HEK293 (cell line): ENCODE measurements around the gene CSNK1E.
A peak's percentile ranks its signal among the peaks of the same experiment; 100 is the strongest.

ENCODE experiments used
- CTCF ChIA-PET: fragments of 350-600 bp; formaldehyde crosslinking; extraction: SDS; loops from one replicate; lab custom pipeline; 2021; ENCODE audit warnings: antibody characterized with exemption; lab: Yijun Ruan, JAX
- POLR2A ChIA-PET: fragments of 300-600 bp; formaldehyde crosslinking; extraction: SDS; loops from one replicate; lab custom pipeline; 2020; ENCODE audit warnings: antibody characterized with exemption, inconsistent platforms; lab: Yijun Ruan, JAX
- H3K27ac ChIP-seq: fragments of 200-500 bp; sonication (Bioruptor generic); 2 replicates; pipeline ENCODE4 v1.5.1; 2014; ENCODE audit warnings: low read depth, low read length, control low read depth, inconsistent platforms; ENCODE audit errors: extremely low read depth
- H3K36me3 ChIP-seq, 2 experiments: fragments of 200-500 bp in 1 of 2; sonication (Bioruptor generic) in 1 of 2; 1 replicate in 1 of 2; 2 replicates in 1 of 2; pipeline ENCODE4 v1.5.1; 2014 to 2017; ENCODE audit warnings: inconsistent platforms in 2 of 2, low read length in 2 of 2; ENCODE audit not compliant: control insufficient read depth in 2 of 2, insufficient read depth in 1 of 2
- H3K4me1 ChIP-seq: fragments of 200-500 bp; sonication (Bioruptor generic); 2 replicates; pipeline ENCODE4 v1.5.1; 2014; ENCODE audit warnings: mild to moderate bottlenecking, low read length, inconsistent platforms; ENCODE audit not compliant: control insufficient read depth, insufficient read depth
- H3K4me3 ChIP-seq: 2 replicates; pipeline ENCODE4 v1.5.1; 2011; ENCODE audit warnings: low read depth, mild to moderate bottlenecking, control low read depth, low read length, moderate library complexity
- H3K9me3 ChIP-seq: fragments of 200-500 bp; sonication (Bioruptor generic); 2 replicates; pipeline ENCODE4 v1.5.1; 2014; ENCODE audit warnings: low read depth, low read length, inconsistent platforms; ENCODE audit not compliant: control insufficient read depth, insufficient read depth
- GLI2 ChIP-seq: fragments of 450-650 bp; formaldehyde crosslinking; IDR thresholded peaks from 2 replicates; pipeline ENCODE4; 2017; ENCODE audit warnings: missing biosample characterization, missing genetic modification characterization, low read depth, borderline replicate concordance
- GLIS1 ChIP-seq: fragments of 450-650 bp; formaldehyde crosslinking; IDR thresholded peaks from 2 replicates; pipeline ENCODE4 v1.5.1; 2016; ENCODE audit warnings: missing biosample characterization, missing genetic modification characterization
- GLIS2 ChIP-seq: fragments of 450-650 bp; formaldehyde crosslinking; IDR thresholded peaks from 2 replicates; pipeline ENCODE4 v1.5.1; 2016; ENCODE audit warnings: missing biosample characterization, missing genetic modification characterization
- PRDM2 ChIP-seq: fragments of 450-650 bp; formaldehyde crosslinking; IDR thresholded peaks from 2 replicates; pipeline ENCODE4 v1.5.1; 2016; ENCODE audit warnings: missing biosample characterization, missing genetic modification characterization, borderline replicate concordance
- SCRT2 ChIP-seq: fragments of 450-650 bp; formaldehyde crosslinking; IDR thresholded peaks from 2 replicates; pipeline ENCODE4 v1.5.1; 2016; ENCODE audit warnings: missing biosample characterization, missing genetic modification characterization
- SETDB1 ChIP-seq: IDR thresholded peaks from one replicate; pipeline ENCODE4 v1.6.1; 2017; ENCODE audit warnings: mild to moderate bottlenecking, low read length, moderate library complexity, mixed read lengths; ENCODE audit not compliant: insufficient read length
- TCF7L2 ChIP-seq: IDR thresholded peaks from 2 replicates; pipeline ENCODE4 v1.6.1; 2011; ENCODE audit warnings: low read depth, mild to moderate bottlenecking, inconsistent platforms, low read length, moderate library complexity, borderline replicate concordance
- ZBTB48 ChIP-seq: fragments of 450-650 bp; formaldehyde crosslinking; IDR thresholded peaks from 2 replicates; pipeline ENCODE4 v1.5.1; 2016; ENCODE audit warnings: missing biosample characterization, missing genetic modification characterization
- ZIC2 ChIP-seq: fragments of 450-650 bp; formaldehyde crosslinking; IDR thresholded peaks from 2 replicates; pipeline ENCODE4 v1.5.1; 2016; ENCODE audit warnings: missing biosample characterization, missing genetic modification characterization
- ZNF138 ChIP-seq: fragments of 450-650 bp; formaldehyde crosslinking; IDR thresholded peaks from 2 replicates; pipeline ENCODE4 v1.5.1; 2016; ENCODE audit warnings: missing biosample characterization, missing genetic modification characterization, borderline replicate concordance
- ZNF433 ChIP-seq: fragments of 450-650 bp; formaldehyde crosslinking; IDR thresholded peaks from 2 replicates; pipeline ENCODE4 v1.5.1; 2016; ENCODE audit warnings: missing biosample characterization, missing genetic modification characterization, low read depth
- ZNF530 ChIP-seq: fragments of 450-650 bp; formaldehyde crosslinking; IDR thresholded peaks from 2 replicates; pipeline ENCODE4 v1.5.1; 2016; ENCODE audit warnings: low read depth, missing biosample characterization, missing genetic modification characterization
- ZNF610 ChIP-seq: fragments of 450-650 bp; formaldehyde crosslinking; IDR thresholded peaks from 2 replicates; pipeline ENCODE4 v1.5.1; 2016; ENCODE audit warnings: missing biosample characterization, missing genetic modification characterization, borderline replicate concordance
- ZNF621 ChIP-seq: fragments of 450-650 bp; formaldehyde crosslinking; IDR thresholded peaks from 2 replicates; pipeline ENCODE4 v1.5.1; 2017; ENCODE audit warnings: missing biosample characterization, missing genetic modification characterization
- ZNF660 ChIP-seq: fragments of 450-650 bp; IDR thresholded peaks from 2 replicates; pipeline ENCODE4 v1.5.1; 2018; ENCODE audit warnings: missing biosample characterization, mild to moderate bottlenecking, missing genetic modification characterization
- TF ChIP-seq, protein P1 (sequence below): fragments of 450-650 bp; formaldehyde crosslinking; IDR thresholded peaks from 2 replicates; pipeline ENCODE4 v1.5.1; 2016; ENCODE audit warnings: missing biosample characterization, missing genetic modification characterization
- TF ChIP-seq, protein P2 (sequence below): fragments of 450-650 bp; formaldehyde crosslinking; IDR thresholded peaks from 2 replicates; pipeline ENCODE4 v1.5.1; 2016; ENCODE audit warnings: missing biosample characterization, missing genetic modification characterization
- TF ChIP-seq, protein P3 (sequence below): fragments of 450-650 bp; formaldehyde crosslinking; IDR thresholded peaks from 2 replicates; pipeline ENCODE4 v1.5.1; 2016; ENCODE audit warnings: missing biosample characterization, missing genetic modification characterization
- TF ChIP-seq, protein P4 (sequence below): fragments of 450-650 bp; formaldehyde crosslinking; IDR thresholded peaks from 2 replicates; pipeline ENCODE4 v1.5.1; 2016; ENCODE audit warnings: missing biosample characterization, missing genetic modification characterization, borderline replicate concordance
- TF ChIP-seq, protein P5 (sequence below): fragments of 450-650 bp; formaldehyde crosslinking; IDR thresholded peaks from 2 replicates; pipeline ENCODE4 v1.5.1; 2017; ENCODE audit warnings: missing biosample characterization, missing genetic modification characterization

The CSNK1E gene

GRCh38 chr22:38314051-38314932 lies 2.9 kb downstream of the CSNK1E start (continued):
- TF ChIP-seq PRDM2 (tag by site-specific recombination), result no peak
- TF ChIP-seq ZNF433 (tag by site-specific recombination), result no peak
- TF ChIP-seq, protein P1, sequence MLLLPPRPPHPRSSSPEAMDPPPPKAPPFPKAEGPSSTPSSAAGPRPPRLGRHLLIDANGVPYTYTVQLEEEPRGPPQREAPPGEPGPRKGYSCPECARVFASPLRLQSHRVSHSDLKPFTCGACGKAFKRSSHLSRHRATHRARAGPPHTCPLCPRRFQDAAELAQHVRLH (tag by site-specific recombination), result no peak
- no peak for TF ChIP-seq GLI2
- peak; percentile 14; the same call in 1 of the 2 replicates for TF ChIP-seq SCRT2 (tag by site-specific recombination)

GRCh38 chr22:38313384-38313955 lies 3.8 kb downstream of the CSNK1E start:
- no peaks in the 10 kb centered on the region for H3K9me3 ChIP-seq
- peak overlapping the region; percentile 100; the same call in 1 of the 2 replicates for H3K27ac ChIP-seq
- peaks cover 12 to 70% of the 10 kb centered on the region in 2 experiments; a peak in 2 of 3 replicates for H3K36me3 ChIP-seq
- ChIA-PET POLR2A (no interaction called here), CTCF (interaction anchor here (0.6 to 2.2 kb wide), 6 partner anchors 8 to 200 kb away, joined by 3 to 6 read pairs (median 4); no protein-coding TSS in a partner anchor)
- H3K4me1 ChIP-seq, result peaks cover 21% of the 10 kb centered on the region
- H3K4me3 ChIP-seq, result peak overlapping the region; percentile 82
- TF ChIP-seq, protein P2, sequence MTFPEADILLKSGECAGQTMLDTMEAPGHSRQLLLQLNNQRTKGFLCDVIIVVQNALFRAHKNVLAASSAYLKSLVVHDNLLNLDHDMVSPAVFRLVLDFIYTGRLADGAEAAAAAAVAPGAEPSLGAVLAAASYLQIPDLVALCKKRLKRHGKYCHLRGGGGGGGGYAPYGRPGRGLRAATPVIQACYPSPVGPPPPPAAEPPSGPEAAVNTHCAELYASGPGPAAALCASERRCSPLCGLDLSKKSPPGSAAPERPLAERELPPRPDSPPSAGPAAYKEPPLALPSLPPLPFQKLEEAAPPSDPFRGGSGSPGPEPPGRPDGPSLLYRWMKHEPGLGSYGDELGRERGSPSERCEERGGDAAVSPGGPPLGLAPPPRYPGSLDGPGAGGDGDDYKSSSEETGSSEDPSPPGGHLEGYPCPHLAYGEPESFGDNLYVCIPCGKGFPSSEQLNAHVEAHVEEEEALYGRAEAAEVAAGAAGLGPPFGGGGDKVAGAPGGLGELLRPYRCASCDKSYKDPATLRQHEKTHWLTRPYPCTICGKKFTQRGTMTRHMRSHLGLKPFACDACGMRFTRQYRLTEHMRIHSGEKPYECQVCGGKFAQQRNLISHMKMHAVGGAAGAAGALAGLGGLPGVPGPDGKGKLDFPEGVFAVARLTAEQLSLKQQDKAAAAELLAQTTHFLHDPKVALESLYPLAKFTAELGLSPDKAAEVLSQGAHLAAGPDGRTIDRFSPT (tag by site-specific recombination), result no peak
- TF ChIP-seq GLIS2 (tag by site-specific recombination), result peak; percentile 72
- 0 out of 2 replicates have a peak, but pooled peaks have one; percentile 33 for TF ChIP-seq ZNF660 (tag by site-specific recombination)
- TF ChIP-seq ZNF621, result no peak
- no peak for TF ChIP-seq ZNF610 (tag by site-specific recombination)
- TF ChIP-seq ZBTB48 (tag by site-specific recombination), result no peak
- peak; percentile 40; the same call in 1 of the 2 replicates for TF ChIP-seq GLIS1 (tag by site-specific recombination)
- TF ChIP-seq SETDB1, result no peak
- TF ChIP-seq, protein P3, sequence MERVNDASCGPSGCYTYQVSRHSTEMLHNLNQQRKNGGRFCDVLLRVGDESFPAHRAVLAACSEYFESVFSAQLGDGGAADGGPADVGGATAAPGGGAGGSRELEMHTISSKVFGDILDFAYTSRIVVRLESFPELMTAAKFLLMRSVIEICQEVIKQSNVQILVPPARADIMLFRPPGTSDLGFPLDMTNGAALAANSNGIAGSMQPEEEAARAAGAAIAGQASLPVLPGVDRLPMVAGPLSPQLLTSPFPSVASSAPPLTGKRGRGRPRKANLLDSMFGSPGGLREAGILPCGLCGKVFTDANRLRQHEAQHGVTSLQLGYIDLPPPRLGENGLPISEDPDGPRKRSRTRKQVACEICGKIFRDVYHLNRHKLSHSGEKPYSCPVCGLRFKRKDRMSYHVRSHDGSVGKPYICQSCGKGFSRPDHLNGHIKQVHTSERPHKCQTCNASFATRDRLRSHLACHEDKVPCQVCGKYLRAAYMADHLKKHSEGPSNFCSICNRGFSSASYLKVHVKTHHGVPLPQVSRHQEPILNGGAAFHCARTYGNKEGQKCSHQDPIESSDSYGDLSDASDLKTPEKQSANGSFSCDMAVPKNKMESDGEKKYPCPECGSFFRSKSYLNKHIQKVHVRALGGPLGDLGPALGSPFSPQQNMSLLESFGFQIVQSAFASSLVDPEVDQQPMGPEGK, result peak; percentile 57
- TF ChIP-seq, protein P4, sequence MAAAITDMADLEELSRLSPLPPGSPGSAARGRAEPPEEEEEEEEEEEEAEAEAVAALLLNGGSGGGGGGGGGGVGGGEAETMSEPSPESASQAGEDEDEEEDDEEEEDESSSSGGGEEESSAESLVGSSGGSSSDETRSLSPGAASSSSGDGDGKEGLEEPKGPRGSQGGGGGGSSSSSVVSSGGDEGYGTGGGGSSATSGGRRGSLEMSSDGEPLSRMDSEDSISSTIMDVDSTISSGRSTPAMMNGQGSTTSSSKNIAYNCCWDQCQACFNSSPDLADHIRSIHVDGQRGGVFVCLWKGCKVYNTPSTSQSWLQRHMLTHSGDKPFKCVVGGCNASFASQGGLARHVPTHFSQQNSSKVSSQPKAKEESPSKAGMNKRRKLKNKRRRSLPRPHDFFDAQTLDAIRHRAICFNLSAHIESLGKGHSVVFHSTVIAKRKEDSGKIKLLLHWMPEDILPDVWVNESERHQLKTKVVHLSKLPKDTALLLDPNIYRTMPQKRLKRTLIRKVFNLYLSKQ (tag by site-specific recombination), result no peak
- TF ChIP-seq ZIC2 (tag by site-specific recombination), result peak; percentile 79
- no peak for TF ChIP-seq ZNF138 (tag by site-specific recombination)
- no peak for TF ChIP-seq ZNF530
- no peak for TF ChIP-seq TCF7L2
- TF ChIP-seq, protein P5, sequence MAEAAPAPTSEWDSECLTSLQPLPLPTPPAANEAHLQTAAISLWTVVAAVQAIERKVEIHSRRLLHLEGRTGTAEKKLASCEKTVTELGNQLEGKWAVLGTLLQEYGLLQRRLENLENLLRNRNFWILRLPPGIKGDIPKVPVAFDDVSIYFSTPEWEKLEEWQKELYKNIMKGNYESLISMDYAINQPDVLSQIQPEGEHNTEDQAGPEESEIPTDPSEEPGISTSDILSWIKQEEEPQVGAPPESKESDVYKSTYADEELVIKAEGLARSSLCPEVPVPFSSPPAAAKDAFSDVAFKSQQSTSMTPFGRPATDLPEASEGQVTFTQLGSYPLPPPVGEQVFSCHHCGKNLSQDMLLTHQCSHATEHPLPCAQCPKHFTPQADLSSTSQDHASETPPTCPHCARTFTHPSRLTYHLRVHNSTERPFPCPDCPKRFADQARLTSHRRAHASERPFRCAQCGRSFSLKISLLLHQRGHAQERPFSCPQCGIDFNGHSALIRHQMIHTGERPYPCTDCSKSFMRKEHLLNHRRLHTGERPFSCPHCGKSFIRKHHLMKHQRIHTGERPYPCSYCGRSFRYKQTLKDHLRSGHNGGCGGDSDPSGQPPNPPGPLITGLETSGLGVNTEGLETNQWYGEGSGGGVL (tag by site-specific recombination), result peak; percentile 55
